Activated T-cell treated with anti-CD3 and anti-CD28 coated beads, Interleukin-2, amount 50 U/mL, for 4 hours (primary cell): ENCODE data around the gene AMBRA1. TPM values are rescaled to one million over a fixed set of nuclear protein-coding genes. Genes with fewer than 3 reads are reported as not detected.

Experiments used
- ATAC-seq, 2 donors: fragments of 200-7000 bp; cut with Tn5 transposase; one replicate each; pipeline ENCODE4 v1.10.0; 2021
- DNase-seq: peaks from one replicate; pipeline ENCODE4 v3.0.0-alpha.2; 2020
- H3K27me3 Mint-ChIP-seq: one replicate; pipeline ENCODE4 v1.8.0; 2021; ENCODE audit warnings: low read depth, mixed read lengths
- H3K36me3 Mint-ChIP-seq: one replicate; pipeline ENCODE4 v1.8.0; 2022; ENCODE audit warnings: mixed read lengths; ENCODE audit not compliant: insufficient read depth
- H3K4me1 Mint-ChIP-seq: one replicate; pipeline ENCODE4 v1.8.0; 2021; ENCODE audit warnings: low read depth, mixed read lengths
- H3K4me3 Mint-ChIP-seq: one replicate; pipeline ENCODE4 v1.8.0; 2021; ENCODE audit warnings: mild to moderate bottlenecking, moderate library complexity, mixed read lengths
- H3K9me3 Mint-ChIP-seq: one replicate; pipeline ENCODE4 v1.8.0; 2021; ENCODE audit warnings: mixed read lengths
- total RNA-seq, 3 donors: library from RNA; stranded (reverse); gene quantifications; one replicate each; pipeline ENCODE4 v1.2.1, GENCODE V29; 2021

AMBRA1 gene
- total RNA-seq, 3 donors from 2014 or later = 30.7 to 36.1 (median 31.7) TPM

GRCh38 chr11:46541593-46542371 is 52.0 kb downstream of the AMBRA1 start:
- ATAC-seq (no peak), DNase-seq (no peak)
- no peaks in the 10 kb centered on the region for H3K27me3 Mint-ChIP-seq
- H3K36me3 Mint-ChIP-seq = peaks cover 45% of the 10 kb centered on the region
- H3K9me3 Mint-ChIP-seq = no peaks in the 10 kb centered on the region
- no peak overlapping the region for H3K4me3 Mint-ChIP-seq
- peaks cover 9% of the 10 kb centered on the region for H3K4me1 Mint-ChIP-seq

GRCh38 chr11:46540807-46541206 is 53.0 kb downstream of the AMBRA1 start:
- no peaks in the 10 kb centered on the region for H3K9me3 Mint-ChIP-seq
- no peak overlapping the region for H3K4me3 Mint-ChIP-seq
- no peaks in the 10 kb centered on the region for H3K27me3 Mint-ChIP-seq
- DNase-seq (no peak), ATAC-seq (no peak)
- peaks cover 9% of the 10 kb centered on the region for H3K4me1 Mint-ChIP-seq
- peaks cover 38% of the 10 kb centered on the region for H3K36me3 Mint-ChIP-seq

- Mint-ChIP-seq H3K9me3 (no peaks in the 10 kb centered on the region), H3K36me3 (peaks cover 18% of the 10 kb centered on the region), H3K4me3 (no peak overlapping the region), H3K4me1 (peaks cover 21% of the 10 kb centered on the region), H3K27me3 (no peaks in the 10 kb centered on the region)
- peak; percentile 91 for ATAC-seq
- peak; percentile 47 for DNase-seq
Observed at GRCh38 chr11:46537537-46538295, 56.1 kb downstream of the AMBRA1 start.

- H3K36me3 Mint-ChIP-seq = peaks cover 17% of the 10 kb centered on the region
- peaks cover 21% of the 10 kb centered on the region for H3K4me1 Mint-ChIP-seq
- no peak for DNase-seq
- no peaks in the 10 kb centered on the region for H3K9me3 Mint-ChIP-seq
- no peaks in the 10 kb centered on the region for H3K27me3 Mint-ChIP-seq
- ATAC-seq = no peak
- H3K4me3 Mint-ChIP-seq = no peak overlapping the region
Observed at GRCh38 chr11:46537121-46537520, 56.7 kb downstream of the AMBRA1 start.

GRCh38 chr11:46535688-46536087 is 58.1 kb downstream of the AMBRA1 start:
- H3K36me3 Mint-ChIP-seq = peaks cover 7% of the 10 kb centered on the region
- H3K4me1 Mint-ChIP-seq = peaks cover 26% of the 10 kb centered on the region
- H3K4me3 Mint-ChIP-seq = no peak overlapping the region
- ATAC-seq = no peak
- no peaks in the 10 kb centered on the region for H3K27me3 Mint-ChIP-seq
- no peaks in the 10 kb centered on the region for H3K9me3 Mint-ChIP-seq
- DNase-seq = no peak

GRCh38 chr11:46534711-46535110 is 59.1 kb downstream of the AMBRA1 start:
- Mint-ChIP-seq H3K4me3 (no peak overlapping the region), H3K4me1 (peaks cover 32% of the 10 kb centered on the region), H3K27me3 (no peaks in the 10 kb centered on the region), H3K9me3 (no peaks in the 10 kb centered on the region), H3K36me3 (peaks cover 4% of the 10 kb centered on the region)
- ATAC-seq (no peak), DNase-seq (no peak)

GRCh38 chr11:46533396-46534100 is 60.3 kb downstream of the AMBRA1 start:
- no peak overlapping the region for H3K4me3 Mint-ChIP-seq
- peaks cover 43% of the 10 kb centered on the region for H3K4me1 Mint-ChIP-seq
- H3K27me3 Mint-ChIP-seq = no peaks in the 10 kb centered on the region
- no peak for ATAC-seq
- H3K9me3 Mint-ChIP-seq = no peaks in the 10 kb centered on the region
- DNase-seq = no peak
- peaks cover 2% of the 10 kb centered on the region for H3K36me3 Mint-ChIP-seq

GRCh38 chr11:46529928-46530574 is 63.8 kb downstream of the AMBRA1 start:
- ATAC-seq = no peak
- no peaks in the 10 kb centered on the region for H3K27me3 Mint-ChIP-seq
- no peaks in the 10 kb centered on the region for H3K9me3 Mint-ChIP-seq
- peaks cover 38% of the 10 kb centered on the region for H3K4me1 Mint-ChIP-seq
- no peak overlapping the region for H3K4me3 Mint-ChIP-seq
- H3K36me3 Mint-ChIP-seq = peaks cover 5% of the 10 kb centered on the region
- DNase-seq = no peak

GRCh38 chr11:46529095-46529905 is 64.5 kb downstream of the AMBRA1 start:
- Mint-ChIP-seq H3K9me3 (no peaks in the 10 kb centered on the region), H3K4me1 (peaks cover 35% of the 10 kb centered on the region), H3K4me3 (peak overlapping the region; percentile 44), H3K27me3 (no peaks in the 10 kb centered on the region), H3K36me3 (peaks cover 5% of the 10 kb centered on the region)
- DNase-seq (peak; percentile 71), ATAC-seq (peak; percentile 88 to 89)

- peak; percentile 66 to 70 for ATAC-seq
- peak overlapping the region; percentile 44 for H3K4me3 Mint-ChIP-seq
- peaks cover 32% of the 10 kb centered on the region for H3K4me1 Mint-ChIP-seq
- H3K9me3 Mint-ChIP-seq = no peaks in the 10 kb centered on the region
- DNase-seq = no peak
- H3K27me3 Mint-ChIP-seq = no peaks in the 10 kb centered on the region
- H3K36me3 Mint-ChIP-seq = peaks cover 5% of the 10 kb centered on the region
Observed at GRCh38 chr11:46528445-46529094, 65.3 kb downstream of the AMBRA1 start.

GRCh38 chr11:46527591-46528130 is 66.2 kb downstream of the AMBRA1 start:
- Mint-ChIP-seq H3K27me3 (no peaks in the 10 kb centered on the region), H3K4me1 (peaks cover 37% of the 10 kb centered on the region), H3K4me3 (no peak overlapping the region), H3K9me3 (no peaks in the 10 kb centered on the region), H3K36me3 (peaks cover 4% of the 10 kb centered on the region)
- ATAC-seq (no peak), DNase-seq (no peak)

- Mint-ChIP-seq H3K36me3 (peaks cover 4% of the 10 kb centered on the region), H3K27me3 (no peaks in the 10 kb centered on the region), H3K9me3 (no peaks in the 10 kb centered on the region), H3K4me1 (peaks cover 39% of the 10 kb centered on the region), H3K4me3 (no peak overlapping the region)
- no peak for DNase-seq
- no peak for ATAC-seq
Observed at GRCh38 chr11:46526216-46527215, 67.3 kb downstream of the AMBRA1 start.
